Femur (tissue), 1 donor: Measurements from ENCODE around the gene PGC.

Source experiments
- DNase-seq: peaks from one replicate; pipeline ENCODE4 v3.0.0-alpha.2; 2017

Gene PGC

DNA sequence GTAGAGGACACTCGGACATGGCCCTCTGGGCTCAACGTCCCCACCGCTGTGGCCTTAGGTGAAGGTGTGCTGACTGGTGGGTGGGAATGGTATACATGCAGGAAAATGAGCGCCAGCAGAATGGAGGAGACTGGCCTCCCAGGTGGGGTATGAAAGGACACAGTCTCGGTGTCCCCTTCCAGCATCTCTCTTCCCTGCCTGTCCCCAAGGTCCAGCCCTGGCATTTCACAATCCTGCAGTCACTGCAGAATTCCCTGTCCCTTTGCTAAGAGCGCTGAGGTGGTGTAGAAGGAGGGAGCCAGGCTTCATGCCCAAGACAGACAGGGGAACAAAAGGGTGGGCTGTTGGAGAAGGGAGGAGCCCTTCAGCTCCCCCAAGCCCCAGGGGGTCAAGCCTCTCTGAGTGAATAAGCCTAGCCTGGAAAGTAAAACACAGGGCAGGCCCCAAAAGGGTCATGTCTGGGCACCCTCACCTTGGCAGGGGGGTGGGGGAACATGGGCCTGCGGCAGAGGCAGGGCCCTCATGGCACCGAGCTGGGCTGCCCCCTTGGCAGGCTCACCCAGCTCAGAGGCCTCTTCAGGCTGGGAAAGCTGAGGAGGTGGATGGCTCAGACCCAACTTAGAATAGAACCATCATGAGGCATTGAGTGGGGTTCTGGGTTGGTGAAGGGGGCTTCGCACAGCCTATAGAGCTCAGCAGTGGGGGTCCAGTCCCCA lies 35.7 kb downstream of the PGC start:
- no peak for DNase-seq

DNA sequence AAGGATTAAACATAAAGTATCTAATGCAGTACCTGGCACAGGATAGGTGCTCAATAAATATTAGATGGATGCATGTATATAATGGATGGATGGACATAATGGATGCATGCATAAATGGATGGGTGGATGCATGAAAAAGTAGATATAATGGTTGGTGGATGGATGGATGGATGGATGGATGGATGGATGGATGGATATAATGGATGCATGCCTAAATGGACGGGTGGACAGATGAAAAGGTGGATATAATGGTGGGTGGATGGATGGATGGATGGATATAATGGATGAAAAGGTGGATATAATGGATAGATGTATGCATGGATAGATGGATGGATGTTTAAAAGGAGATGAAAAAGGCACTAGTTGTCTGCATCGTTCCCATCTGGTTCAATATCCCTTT lies 37.8 kb downstream of the PGC start:
- no peak for DNase-seq

DNA sequence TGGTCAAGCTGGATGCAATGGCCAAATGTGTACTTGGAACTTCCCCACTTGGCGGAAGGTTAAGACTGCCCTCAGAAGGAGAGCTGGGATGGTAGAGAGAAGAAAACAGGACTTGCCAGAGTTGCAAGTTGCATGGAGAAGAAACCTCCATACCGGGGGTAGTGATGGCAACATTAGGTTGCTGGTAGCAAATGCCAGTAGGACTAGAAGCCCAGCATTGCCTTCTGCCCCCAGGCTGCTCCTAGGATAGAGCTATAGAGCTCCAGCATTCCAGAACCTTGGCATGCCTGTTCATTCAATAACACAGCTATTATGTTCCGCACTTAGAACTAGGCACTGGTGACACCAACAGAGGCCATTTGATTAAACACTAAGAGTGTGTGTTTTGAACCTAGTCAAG lies 38.3 kb downstream of the PGC start:
- no peak for DNase-seq

DNA sequence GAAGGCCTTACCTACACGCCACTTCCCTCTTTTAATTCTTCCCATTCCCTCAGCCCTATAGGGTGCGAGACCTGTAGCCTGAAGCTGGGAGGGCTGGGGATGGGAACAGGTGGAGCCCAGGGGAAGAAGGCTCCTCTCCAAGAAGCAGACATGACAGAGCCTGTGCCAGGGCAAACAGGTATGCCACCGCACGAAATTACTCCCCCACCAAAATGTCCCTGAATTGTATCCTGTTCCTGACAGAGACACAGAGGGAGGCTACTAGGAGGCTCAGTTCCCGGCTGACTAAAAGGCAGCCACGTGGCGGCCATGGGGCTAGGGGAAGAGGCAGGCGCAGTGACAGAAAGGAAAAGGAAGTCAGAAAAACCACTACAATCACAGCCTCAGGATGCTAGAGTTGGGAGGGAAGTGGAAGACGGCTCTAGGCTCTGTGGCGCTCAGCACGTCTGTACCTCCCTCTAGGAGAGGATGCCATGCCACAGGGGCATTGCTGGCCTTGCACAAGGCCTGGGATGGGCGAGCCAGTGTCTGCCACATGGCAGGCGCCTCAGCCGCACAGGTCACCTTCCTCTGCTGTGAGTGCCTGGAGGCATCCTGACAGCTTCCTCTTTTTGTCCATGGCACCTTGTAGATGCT lies 39.5 kb downstream of the PGC start:
- DNase-seq = no peak

DNA sequence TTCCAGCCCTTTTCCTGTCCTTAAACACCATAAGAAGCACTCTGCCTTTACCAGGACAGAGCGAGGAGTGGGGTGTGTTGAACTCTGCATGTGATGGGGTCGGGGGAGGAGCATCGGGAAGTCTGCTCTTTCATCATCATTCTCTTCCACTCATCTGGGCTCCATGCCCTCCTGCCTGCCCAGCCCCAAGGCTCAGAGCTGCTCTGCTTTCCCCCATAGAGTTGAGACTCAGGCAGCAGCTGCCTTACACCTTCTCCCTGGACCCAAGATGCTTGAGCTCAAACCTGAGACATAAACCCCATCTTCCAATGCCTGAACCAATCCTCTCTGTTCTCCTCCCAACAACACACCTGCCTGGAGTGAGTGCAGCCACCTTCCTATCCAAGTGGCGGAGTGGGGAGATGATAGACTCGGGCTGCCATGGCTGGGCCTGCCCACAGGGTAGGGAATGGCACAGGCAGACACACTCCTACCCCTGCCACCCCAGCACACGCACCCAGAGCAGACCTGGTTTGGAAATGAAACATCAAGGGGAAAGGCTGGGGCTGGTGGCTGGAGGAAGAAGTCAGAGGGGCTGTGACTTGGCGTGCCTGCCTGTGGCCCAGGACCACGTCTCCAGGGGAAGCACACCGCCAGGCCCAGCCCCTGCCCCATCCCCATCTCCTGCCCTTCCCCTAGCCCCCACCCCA lies 40.2 kb downstream of the PGC start:
- DNase-seq = no peak

DNA sequence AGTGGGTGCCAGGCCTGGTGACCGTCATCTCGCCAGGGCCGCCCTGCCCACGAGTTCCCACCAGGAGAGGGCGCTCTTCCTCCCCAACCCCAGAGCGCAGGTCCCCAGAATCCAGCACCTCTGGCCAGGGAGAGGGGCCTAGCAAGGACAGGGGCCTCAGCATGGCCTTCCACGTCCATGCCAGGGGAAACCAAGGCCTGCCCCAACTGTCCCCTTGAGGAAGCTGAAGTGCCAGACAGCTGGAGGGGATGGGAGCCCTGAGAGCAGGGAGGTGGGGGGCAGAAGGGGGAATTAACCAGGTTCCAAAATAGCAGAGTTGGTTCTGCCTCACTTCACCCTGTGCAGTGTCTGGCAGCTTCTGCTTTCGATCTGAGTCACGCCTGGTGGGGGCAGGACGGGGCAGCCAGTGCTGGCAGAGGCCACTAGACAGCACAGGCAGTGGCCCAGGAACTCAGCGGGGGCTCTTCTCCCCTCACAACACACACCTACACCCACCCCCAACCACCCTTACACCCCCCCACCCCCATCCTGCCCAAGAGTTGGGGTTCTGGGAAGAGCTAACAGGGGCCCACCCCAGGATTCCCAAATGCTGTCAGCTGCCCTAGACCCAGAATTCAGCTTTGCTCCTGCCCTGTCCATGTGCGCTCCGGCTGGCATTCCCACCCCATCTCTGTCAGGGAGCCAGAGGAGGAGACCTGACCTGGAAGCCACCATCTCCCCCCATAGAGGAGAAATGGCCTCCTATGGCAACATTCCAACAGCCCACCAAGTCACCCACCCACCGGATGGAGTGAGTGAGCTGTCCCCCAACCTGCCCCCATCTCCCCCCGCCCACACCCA lies 41.0 kb downstream of the PGC start:
- peak; percentile 81 for DNase-seq

DNA sequence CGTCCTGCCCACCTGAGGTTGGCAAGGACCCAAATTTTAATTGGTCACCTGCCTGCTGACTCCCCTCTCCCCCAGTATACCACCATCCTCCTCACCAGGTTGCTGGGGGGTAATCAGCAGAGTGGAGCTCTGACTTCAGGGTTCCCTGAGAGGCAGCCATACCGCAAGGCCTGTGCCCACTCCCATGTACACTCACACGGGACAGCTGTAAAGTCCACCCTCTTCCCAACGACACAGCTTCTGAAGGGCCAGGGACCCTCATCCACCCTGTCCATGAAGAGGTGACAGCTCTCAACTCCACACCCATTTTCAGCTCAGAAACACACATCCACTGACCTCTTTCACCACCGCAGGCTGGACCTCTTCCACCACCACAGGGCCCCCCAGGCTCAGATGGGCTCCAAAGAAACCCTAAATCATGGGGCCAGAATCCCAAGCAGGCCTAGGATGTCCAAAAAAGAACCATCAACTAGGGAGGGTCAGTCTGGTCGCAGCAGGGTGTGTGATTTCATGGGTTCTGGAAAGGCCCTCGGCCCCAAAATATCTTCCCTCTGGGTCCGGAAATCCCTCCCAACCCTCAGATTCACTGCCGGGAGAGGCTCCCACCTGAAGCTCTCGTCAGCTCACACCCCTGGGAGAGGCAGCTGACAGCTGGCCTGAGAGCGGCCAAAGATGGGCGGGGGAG lies 41.7 kb downstream of the PGC start:
- no peak for DNase-seq

DNA sequence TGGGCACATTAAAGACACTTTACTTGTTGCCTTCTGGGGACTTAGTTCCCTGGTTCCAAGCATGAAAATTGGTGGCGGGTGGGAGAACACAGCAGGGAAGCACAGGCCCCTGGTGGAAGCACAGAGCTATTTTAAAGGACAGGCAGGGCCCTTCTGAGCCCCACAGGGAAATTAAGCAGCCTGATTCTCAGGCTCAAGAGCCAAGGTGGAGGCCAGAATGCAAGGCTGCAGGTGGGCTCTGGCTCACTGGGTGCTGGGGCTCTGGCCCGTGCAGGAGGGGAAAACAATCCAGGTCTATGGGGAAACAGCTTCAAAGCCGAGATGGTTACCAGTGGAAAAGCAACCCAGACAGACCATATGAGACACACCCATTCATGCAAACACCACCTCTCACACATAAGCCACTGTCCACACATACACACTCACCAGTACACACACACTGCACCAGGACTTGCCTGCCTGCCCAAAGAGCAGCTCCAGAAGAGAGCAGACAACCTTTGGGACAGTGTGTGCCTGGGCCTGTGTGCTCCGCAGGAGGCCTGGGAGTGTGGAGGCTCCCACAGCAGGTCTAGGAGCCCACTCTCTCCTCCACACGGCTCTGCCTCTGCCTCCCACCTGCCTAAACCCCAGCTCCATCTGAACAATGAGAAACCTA lies 42.4 kb downstream of the PGC start:
- DNase-seq = no peak

DNA sequence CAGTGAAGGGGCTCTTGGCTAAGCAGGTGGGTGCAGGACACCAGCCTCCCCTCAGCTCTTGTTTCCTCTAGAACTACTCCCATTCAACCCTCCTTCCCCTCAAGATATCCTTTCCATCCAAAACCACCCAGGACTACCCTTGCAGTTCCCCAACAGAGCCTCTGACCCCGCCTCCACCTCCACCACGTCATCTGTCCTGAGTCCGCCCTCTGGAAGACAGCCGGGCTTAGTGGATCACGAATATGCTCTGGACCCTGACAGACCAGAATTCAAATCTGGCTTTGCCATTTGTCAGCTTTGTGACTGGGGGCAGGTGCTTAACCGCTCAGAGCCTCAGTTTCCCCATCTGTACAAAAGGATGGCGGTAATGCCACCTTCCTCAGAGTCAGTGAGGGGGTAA lies 43.2 kb downstream of the PGC start:
- no peak for DNase-seq

DNA sequence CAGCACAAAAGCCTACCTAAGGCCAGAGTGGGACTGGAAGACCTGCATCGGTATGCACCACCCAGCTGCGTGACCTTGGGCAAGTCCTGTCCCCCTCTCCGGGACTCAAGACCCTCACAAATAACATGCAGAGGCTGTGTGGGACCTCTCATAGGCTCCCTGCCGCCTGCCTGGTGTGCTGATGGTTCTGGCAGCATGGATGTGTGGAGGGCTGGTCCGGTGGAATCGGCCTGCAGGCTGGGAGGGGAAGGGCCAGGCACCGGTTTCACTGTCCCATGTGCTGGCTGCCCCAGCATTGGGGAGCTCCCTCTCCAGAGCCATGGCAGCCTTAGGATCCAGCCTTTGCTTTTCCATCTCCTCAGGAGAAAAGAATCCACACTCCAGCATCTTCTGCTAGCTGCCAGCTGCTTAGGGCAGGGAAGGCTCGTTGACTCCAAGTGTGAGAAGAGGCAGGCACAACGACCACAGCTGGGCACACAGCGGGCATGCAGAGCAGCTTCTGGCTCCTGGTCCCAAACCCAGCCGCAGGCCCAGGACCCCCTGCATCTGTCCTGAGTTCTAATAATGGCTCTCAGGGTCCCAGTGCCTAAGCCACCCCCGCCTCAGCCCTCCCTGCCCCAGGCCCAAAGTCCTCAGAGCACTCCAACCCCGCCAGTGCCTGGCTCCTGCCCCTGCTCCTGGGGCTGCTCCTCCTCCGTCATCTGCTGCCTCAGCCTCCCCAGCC lies 44.3 kb downstream of the PGC start:
- no peak for DNase-seq

DNA sequence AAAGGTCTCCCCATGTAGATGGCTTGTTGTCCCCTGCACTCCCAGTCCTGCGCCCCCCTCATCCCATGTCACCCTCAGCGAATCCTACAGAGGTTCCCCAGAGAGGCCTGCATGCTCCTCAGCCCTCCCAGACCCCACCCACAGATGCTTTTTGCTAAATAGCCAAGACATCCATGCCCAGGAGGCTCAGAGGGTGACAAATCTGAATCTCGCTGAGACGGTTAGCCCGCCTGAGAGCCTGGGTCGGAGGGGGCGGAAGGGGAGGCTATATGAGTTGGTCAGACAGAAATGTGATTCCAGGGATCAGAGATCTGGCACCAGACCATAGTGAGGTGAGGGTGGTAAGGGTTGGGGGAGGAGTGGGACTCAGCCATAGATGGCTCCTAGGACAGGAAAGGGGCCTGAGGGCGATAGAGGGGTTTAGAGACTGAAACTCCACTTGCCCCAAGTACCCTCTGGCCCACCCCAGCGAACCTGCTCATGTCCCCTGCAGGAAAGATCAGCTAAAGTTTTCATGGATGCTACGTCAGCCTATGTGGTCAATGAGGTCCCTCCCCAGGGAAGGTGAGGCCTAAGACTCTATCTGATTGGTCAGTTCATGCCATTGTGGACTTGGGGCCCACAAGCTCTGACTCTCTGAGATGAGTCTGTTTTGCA lies 45.0 kb downstream of the PGC start:
- DNase-seq = no peak

DNA sequence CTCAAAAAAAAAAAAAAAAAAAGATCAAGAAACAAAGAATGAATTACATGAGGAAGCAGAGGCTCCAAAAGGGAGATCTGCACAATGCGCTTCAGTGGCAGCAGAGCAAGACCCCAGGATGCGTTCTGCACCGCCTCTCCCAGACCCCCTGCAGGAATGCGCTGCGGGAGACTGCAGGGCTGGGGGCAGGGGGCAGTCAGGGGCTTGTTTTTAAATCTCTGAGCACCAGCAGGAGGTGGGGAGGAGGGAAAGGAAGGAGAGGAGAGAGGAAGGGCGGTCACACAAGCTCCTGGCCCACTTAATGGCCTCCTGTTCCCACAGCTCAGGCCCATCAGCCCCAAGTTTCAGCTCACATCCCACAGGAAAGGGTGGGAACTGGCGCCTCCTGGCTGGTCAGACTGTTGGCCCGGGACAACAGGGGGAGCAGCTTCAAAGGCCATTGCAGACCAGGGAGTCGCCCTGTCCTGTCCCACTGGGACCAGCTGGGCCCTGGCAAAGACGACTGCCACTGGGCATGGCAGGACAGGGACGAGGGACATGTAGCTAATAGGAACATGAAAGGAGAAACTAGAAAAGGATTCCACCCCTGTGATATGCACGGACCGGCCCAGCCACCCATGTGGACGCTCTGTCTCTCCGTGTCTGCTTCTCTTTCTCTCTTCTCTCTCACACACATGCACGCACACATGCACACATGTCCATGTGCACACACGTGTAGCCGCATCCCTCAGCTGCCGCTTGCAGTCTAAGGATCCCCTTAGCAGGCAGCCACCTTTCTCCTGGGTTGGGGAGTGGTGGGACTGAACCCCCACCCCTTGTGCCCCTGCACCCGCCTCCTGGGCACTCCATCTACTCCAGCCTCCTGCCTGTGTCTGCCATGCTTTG lies 46.5 kb downstream of the PGC start:
- DNase-seq = no peak

DNA sequence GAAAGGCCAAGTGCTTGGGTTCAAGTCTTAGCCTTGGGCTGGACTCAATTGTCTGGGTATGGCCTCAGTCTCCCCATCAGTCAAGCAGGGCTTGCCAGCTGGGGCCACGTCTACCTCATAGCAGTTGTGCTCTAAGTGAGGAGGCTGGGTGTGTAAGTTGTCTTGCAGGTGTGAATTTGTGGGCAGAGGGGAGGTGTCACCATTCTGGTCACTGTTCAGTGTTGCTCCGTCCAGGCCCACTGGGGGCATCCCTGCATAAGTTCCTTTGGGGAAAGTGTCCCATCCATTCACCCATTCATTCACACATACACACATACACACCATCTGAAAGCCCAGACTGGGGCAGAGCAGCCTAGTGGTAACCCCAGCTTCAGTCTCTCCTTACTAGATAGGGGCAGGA lies 48.1 kb downstream of the PGC start:
- no peak for DNase-seq

DNA sequence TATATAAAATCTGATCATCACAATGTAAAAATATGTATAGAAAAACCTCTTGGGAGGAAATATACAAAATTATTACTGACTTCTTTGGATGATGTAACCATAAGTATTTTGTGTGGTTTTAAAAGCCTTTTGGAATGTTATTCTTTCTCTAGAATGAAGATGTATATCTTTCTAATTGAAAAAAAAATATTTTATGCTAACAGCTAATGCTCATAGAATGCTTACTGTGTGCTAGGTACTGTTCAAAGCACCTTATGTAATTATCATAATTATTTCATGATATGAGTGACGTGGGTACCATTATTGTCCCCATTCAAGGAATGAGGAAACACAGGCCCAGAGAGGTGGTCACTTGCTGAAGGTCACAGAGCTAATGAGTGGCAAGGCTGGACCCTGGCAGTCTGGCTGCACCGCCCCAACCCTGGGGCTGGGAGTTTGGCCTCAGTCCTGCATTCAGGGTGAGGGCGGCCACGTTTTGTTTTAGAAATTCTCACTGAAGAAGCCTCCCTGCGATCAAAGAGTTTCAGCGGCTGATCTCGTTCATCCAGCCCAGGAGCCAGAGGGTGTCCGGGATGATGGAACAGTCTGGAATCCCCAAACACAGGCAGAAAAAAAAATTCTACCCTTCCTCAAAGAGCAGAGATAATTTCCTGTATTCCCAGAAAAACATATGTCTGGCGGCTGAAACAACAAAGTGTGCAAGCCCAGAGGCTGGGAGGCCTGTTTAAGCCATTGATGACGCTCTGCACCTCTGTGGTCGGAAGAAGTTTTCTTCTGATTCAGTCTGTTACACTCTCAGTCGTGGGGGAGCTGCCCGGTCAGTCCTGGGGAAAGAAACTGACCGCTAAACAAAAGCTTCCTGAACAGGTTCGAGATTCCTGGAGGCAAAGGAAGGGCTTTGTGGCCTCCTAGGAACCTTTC lies 49.1 kb downstream of the PGC start:
- DNase-seq = peak; percentile 83

DNA sequence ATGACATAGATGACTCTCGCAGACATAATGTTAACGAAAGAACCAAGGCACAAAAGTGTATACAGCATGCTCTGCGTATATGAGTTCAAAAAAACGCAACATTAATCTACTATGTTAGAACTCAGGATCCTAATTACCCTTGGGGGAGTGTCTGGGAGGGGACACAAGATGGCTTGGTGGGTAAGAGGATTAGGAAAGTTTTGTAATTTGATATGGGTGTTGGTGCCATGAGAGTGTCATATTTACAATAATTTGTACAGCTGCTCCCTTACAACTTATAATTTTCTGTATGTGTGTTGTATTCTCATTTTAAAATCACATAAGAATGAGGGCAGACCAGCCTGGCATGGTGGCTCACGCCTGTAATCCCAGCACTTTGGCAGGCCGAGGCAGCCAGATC lies 50.4 kb downstream of the PGC start:
- no peak for DNase-seq

DNA sequence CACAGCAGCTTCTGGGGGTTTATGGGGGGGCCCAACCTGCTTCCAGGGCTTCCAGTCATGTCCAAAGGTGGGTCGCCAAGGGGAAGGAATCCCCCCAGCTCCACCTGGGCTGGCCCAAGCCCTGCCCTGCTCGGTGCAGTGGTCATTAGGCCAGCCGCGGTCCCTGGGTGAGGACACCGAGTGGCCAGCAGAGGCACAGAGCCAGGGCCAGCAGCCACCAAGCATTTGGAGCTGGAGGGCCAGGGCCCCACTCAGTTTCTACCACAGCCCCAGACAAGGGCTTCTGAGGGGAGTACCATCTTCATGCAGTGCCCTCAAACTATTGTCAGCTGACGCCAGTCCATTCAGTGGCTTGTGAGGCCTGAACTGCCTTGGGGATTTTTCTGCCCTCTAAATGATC lies 51.4 kb downstream of the PGC start:
- DNase-seq = no peak

DNA sequence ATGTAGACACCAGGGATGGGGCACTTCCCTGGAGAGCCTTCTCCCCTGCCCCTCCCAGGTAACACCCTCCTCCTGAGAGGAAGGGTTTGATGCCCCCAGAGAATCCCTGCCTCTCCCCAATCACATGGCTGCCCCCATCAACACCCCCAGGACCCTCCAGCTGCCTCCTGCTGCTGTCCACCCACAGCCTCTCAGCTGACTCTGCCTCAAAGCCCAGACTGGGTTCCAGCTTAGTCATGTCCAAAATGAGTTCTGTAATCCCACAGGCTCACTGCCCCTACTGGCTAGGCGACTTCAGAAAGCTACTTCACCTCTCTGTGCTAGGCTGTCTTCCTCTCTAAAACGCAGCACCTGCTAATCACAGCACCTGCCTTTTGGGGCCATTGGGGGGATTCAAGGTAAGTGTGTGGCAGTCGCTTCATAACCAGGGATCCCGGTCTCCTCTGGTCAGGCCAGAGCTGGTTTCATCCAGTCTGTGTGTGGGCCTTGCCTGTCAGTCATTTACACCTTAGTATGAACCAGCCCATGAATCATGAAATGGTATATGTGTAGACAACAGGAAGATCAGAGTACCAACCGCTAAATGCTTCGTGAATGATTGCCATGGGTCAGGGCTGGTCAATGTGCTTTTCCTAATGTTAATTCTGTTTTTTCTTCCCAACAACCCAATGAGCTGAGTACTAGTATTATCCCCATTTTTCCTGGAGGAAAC lies 52.2 kb downstream of the PGC start:
- DNase-seq = no peak
